Measurements from ENCODE around the gene U2SURP. TPM values are rescaled to one million over a fixed set of nuclear protein-coding genes. Genes with fewer than 3 reads are reported as not detected.

U2SURP gene
- 41.9 TPM for total RNA-seq
- long read RNA-seq, full-length matches to known transcripts, result 3 of 19 reads
- long read RNA-seq, partial matches to known transcripts, result 8 of 19 reads
- long read RNA-seq, other reads (novel, unspliced or antisense), result 8 of 19 reads

GRCh38 chr3:143001369-143002082, at the start of gene U2SURP:
Gene U2SURP, plus strand, starts transcription at chr3:143001570. Its CDS starts 59 bp downstream, at chr3:143001629.
- DNase-seq (ENCODE audit: missing footprints) (peak; percentile 97), ATAC-seq (peak; percentile 97)
- intact Hi-C loops (cut with DNase I), result loop anchor here (5.0 to 10.0 kb wide), 4 partner anchors 277 to 971 kb away; partner anchors contain the start of genes ATR, DIPK2A, PLS1 and TRPC1

- ATAC-seq (no peak), DNase-seq (ENCODE audit: missing footprints) (no peak)
- intact Hi-C loops (cut with DNase I), result no loop called here
Measured at GRCh38 chr3:142951794-142952193, 49.6 kb upstream of the U2SURP start.

GRCh38 chr3:142952272-142953193, 48.8 kb upstream of the U2SURP start:
- intact Hi-C loops (cut with DNase I), result no loop called here
- DNase-seq (ENCODE audit: missing footprints), result no peak
- ATAC-seq, result no peak

GRCh38 chr3:142953443-142953842, 47.9 kb upstream of the U2SURP start:
- intact Hi-C loops (cut with DNase I), result no loop called here
- ATAC-seq (no peak), DNase-seq (ENCODE audit: missing footprints) (no peak)

- intact Hi-C loops (cut with DNase I), result loop anchor here (5.0 kb wide), 1 partner anchor 46 kb away; no protein-coding TSS in a partner anchor
- ATAC-seq, result peak; percentile 26
- no peak for DNase-seq (ENCODE audit: missing footprints)
Measured at GRCh38 chr3:142958707-142959106, 42.7 kb upstream of the U2SURP start.

- ATAC-seq, result no peak
- intact Hi-C loops (cut with DNase I), result no loop called here
Measured at GRCh38 chr3:142960322-142960850, 41.0 kb upstream of the U2SURP start.

GRCh38 chr3:142961539-142961938, 39.8 kb upstream of the U2SURP start:
- DNase-seq (ENCODE audit: missing footprints) (no peak), ATAC-seq (no peak)
- intact Hi-C loops (cut with DNase I), result no loop called here

More at GRCh38 chr3:142960322-142960850, 41.0 kb upstream of the U2SURP start:
- DNase-seq (ENCODE audit: missing footprints), result no peak

- intact Hi-C loops (cut with DNase I), result loop anchor here (2.0 kb wide), 1 partner anchor 25 kb away; no protein-coding TSS in a partner anchor
- DNase-seq (ENCODE audit: missing footprints), result peak; percentile 54
- no peak for ATAC-seq
Measured at GRCh38 chr3:142962175-142962519, 39.2 kb upstream of the U2SURP start.

- DNase-seq (ENCODE audit: missing footprints) (peak; percentile 39), ATAC-seq (peak; percentile 30)
- intact Hi-C loops (cut with DNase I), result loop anchor here (2.0 kb wide), 1 partner anchor 24 kb away; no protein-coding TSS in a partner anchor
Measured at GRCh38 chr3:142962520-142963233, 38.7 kb upstream of the U2SURP start.

- DNase-seq (ENCODE audit: missing footprints) (no peak), ATAC-seq (peak; percentile 62)
- intact Hi-C loops (cut with DNase I), result loop anchor here (2.0 kb wide), 1 partner anchor 24 kb away; no protein-coding TSS in a partner anchor
Measured at GRCh38 chr3:142963234-142963515, 38.2 kb upstream of the U2SURP start.

GRCh38 chr3:142963516-142964448, 37.6 kb upstream of the U2SURP start, which contains the start of gene PAQR9:
Gene PAQR9, minus strand, starts transcription at chr3:142963674. Its CDS starts 338 bp downstream, at chr3:142963336.
- ATAC-seq, result peak; percentile 60
- intact Hi-C loops (cut with DNase I), result loop anchor here (2.0 kb wide), 1 partner anchor 23 kb away; no protein-coding TSS in a partner anchor
- DNase-seq (ENCODE audit: missing footprints), result peak; percentile 74

GRCh38 chr3:142965581-142965980, 35.8 kb upstream of the U2SURP start:
- intact Hi-C loops (cut with DNase I), result no loop called here
- DNase-seq (ENCODE audit: missing footprints), result no peak
- ATAC-seq, result no peak

GRCh38 chr3:142966808-142967207, 34.6 kb upstream of the U2SURP start:
- intact Hi-C loops (cut with DNase I), result no loop called here
- DNase-seq (ENCODE audit: missing footprints), result no peak

GRCh38 chr3:142968319-142969025, 32.9 kb upstream of the U2SURP start:
- intact Hi-C loops (cut with DNase I), result no loop called here
- ATAC-seq (no peak), DNase-seq (ENCODE audit: missing footprints) (no peak)

More at GRCh38 chr3:142966808-142967207, 34.6 kb upstream of the U2SURP start:
- ATAC-seq, result no peak

GRCh38 chr3:142971431-142971830, 29.9 kb upstream of the U2SURP start:
- intact Hi-C loops (cut with DNase I), result loop anchor here (5.0 kb wide), 1 partner anchor 119 kb away; no protein-coding TSS in a partner anchor
- ATAC-seq, result no peak
- DNase-seq (ENCODE audit: missing footprints), result no peak

- ATAC-seq (no peak), DNase-seq (ENCODE audit: missing footprints) (no peak)
- intact Hi-C loops (cut with DNase I), result loop anchor here (5.0 kb wide), 1 partner anchor 120 kb away; no protein-coding TSS in a partner anchor
Measured at GRCh38 chr3:142972092-142972753, 29.1 kb upstream of the U2SURP start.
